HCT116 (cell line): Measurements from ENCODE around the gene DPYSL4. TPM values are rescaled to one million over a fixed set of nuclear protein-coding genes. Genes with fewer than 3 reads are reported as not detected.

ENCODE experiments used
- ATAC-seq: fragments of 200-7000 bp; cut with Tn5 transposase; 2 replicates; pipeline ENCODE4 v1.9.1; 2020; ENCODE audit warnings: mild to moderate bottlenecking, moderate library complexity
- BruUV-seq: library from RNA; stranded (reverse); fragments of 400-500 nt; replicated peaks from 2 replicates; lab custom pipeline; 2021; lab: Mats Ljungman, UMichigan
- CTCF ChIA-PET: fragments of 300-600 bp; sonication (Branson Sonifier 250); formaldehyde crosslinking; loops from one replicate; lab custom pipeline; 2021; ENCODE audit warnings: antibody characterized with exemption; lab: Charles Lee
- POLR2A ChIA-PET: fragments of 300-600, 350-600 bp; sonication (Branson Sonifier 250); formaldehyde crosslinking; loops from one replicate; lab custom pipeline; 2021; ENCODE audit warnings: antibody characterized with exemption; lab: Charles Lee
- RAD21 ChIA-PET, 2 experiments: fragments of 300-600 bp; sonication (Branson Sonifier 250); formaldehyde crosslinking; loops; one replicate each; lab custom pipeline; 2023; ENCODE audit warnings: low total read pairs in 2 of 2; ENCODE audit not compliant: uncharacterized antibody in 2 of 2, unreplicated experiment in 2 of 2, low non-redundant PET in 1 of 2; lab: Charles Lee
- DNase-seq: peaks from one replicate; pipeline ENCODE4 v3.0.0-alpha.2; 2010; ENCODE audit warnings: low read depth, low spot score
- H2AFZ ChIP-seq: fragments of 200-600 bp; shearing (Covaris generic), sonication (generic); 2 replicates; pipeline ENCODE4 v1.6.1; 2017; ENCODE audit warnings: low read depth, mixed run types, mixed read lengths, antibody characterized with exemption, low read length; ENCODE audit not compliant: poor library complexity, severe bottlenecking
- H3K27ac ChIP-seq: 2 replicates; pipeline ENCODE4 v1.5.1; 2012; ENCODE audit warnings: low read depth, low read length
- H3K27me3 ChIP-seq: fragments of 200-600 bp; sonication (generic); 2 replicates; pipeline ENCODE4 v1.6.1; 2016; ENCODE audit warnings: mixed run types, low read length, mixed read lengths; ENCODE audit not compliant: insufficient read depth
- H3K36me3 ChIP-seq, 2 experiments: fragments of 200-500 bp in 1 of 2; fragments of 200-600 bp in 1 of 2; sonication (Bioruptor generic) in 1 of 2; sonication (generic) in 1 of 2; 2 replicates each; pipeline versions ENCODE4 v1.5.1 to v1.6.1; 2014 to 2016; ENCODE audit warnings: low read length in 2 of 2, inconsistent platforms in 1 of 2, mixed read lengths in 1 of 2, mixed run types in 1 of 2; ENCODE audit not compliant: insufficient read depth in 2 of 2, control insufficient read depth in 1 of 2
- H3K4me1 ChIP-seq, 2 experiments: fragments of 200-600 bp in 1 of 2; sonication (generic) in 1 of 2; 2 replicates each; pipeline versions ENCODE4 v1.5.1 to v1.6.1; 2012 to 2017; ENCODE audit warnings: low read length in 2 of 2, inconsistent platforms in 1 of 2, mild to moderate bottlenecking in 1 of 2, mixed read lengths in 1 of 2, mixed run types in 1 of 2, moderate library complexity in 1 of 2; ENCODE audit not compliant: insufficient read depth in 2 of 2, control insufficient read depth in 1 of 2
- H3K4me2 ChIP-seq: fragments of 200-600 bp; sonication (generic); 2 replicates; pipeline ENCODE4 v1.6.1; 2017; ENCODE audit warnings: mixed run types, low read length, mixed read lengths
- H3K4me3 ChIP-seq, 2 experiments: fragments of 200-600 bp in 1 of 2; sonication (generic) in 1 of 2; replicated peaks in 1 of 2; 2 replicates each; pipeline ENCODE4 v1.5.1; 2011 to 2016; ENCODE audit warnings: low read length in 2 of 2, control low read depth in 1 of 2, low read depth in 1 of 2, mild to moderate bottlenecking in 1 of 2, mixed read lengths in 1 of 2, mixed run types in 1 of 2
- H3K79me2 ChIP-seq: fragments of 200-600 bp; sonication (generic); 2 replicates; pipeline ENCODE4 v1.6.1; 2017; ENCODE audit warnings: mild to moderate bottlenecking, mixed run types, low read length, moderate library complexity, mixed read lengths; ENCODE audit not compliant: insufficient read depth
- H3K9ac ChIP-seq: fragments of 200-600 bp; sonication (generic); 2 replicates; pipeline ENCODE4 v1.6.1; 2016; ENCODE audit warnings: low read length, mixed read lengths
- H3K9me2 ChIP-seq: fragments of 200-600 bp; sonication (generic), shearing (Covaris generic); 2 replicates; pipeline ENCODE4 v1.6.1; 2017; ENCODE audit warnings: mixed run types, mild to moderate bottlenecking, moderate library complexity; ENCODE audit not compliant: insufficient read depth
- H3K9me3 ChIP-seq, 2 experiments: fragments of 200-500 bp in 1 of 2; fragments of 200-600 bp in 1 of 2; sonication (Bioruptor generic) in 1 of 2; sonication (generic) in 1 of 2; 2 replicates each; pipeline ENCODE4 v1.6.1; 2014 to 2017; ENCODE audit warnings: low read length in 2 of 2, mixed read lengths in 2 of 2, inconsistent platforms in 1 of 2, low read depth in 1 of 2, mild to moderate bottlenecking in 1 of 2, mixed run types in 1 of 2, moderate library complexity in 1 of 2; ENCODE audit not compliant: control insufficient read depth in 1 of 2, insufficient read depth in 1 of 2
- H4K20me1 ChIP-seq: fragments of 200-600 bp; sonication (generic), shearing (Covaris generic); 2 replicates; pipeline ENCODE4 v1.6.1; 2017; ENCODE audit warnings: mixed run types, mild to moderate bottlenecking, moderate library complexity; ENCODE audit not compliant: insufficient read depth
- CEBPB ChIP-seq: IDR thresholded peaks from 2 replicates; pipeline ENCODE4 v1.6.1; 2012; ENCODE audit warnings: low read depth
- EGR1 ChIP-seq: IDR thresholded peaks from 2 replicates; pipeline ENCODE4 v1.6.1; 2012; ENCODE audit warnings: low read depth
- ELF1 ChIP-seq: IDR thresholded peaks from 2 replicates; pipeline ENCODE4 v1.6.1; 2012; ENCODE audit warnings: low read depth, borderline replicate concordance
- EZH2 ChIP-seq: fragments of 200-600 bp; sonication (generic); IDR thresholded peaks from 2 replicates; pipeline ENCODE4 v1.6.1; 2017; ENCODE audit warnings: antibody characterized with exemption, mixed run types
- FOSL1 ChIP-seq: IDR thresholded peaks from 2 replicates; pipeline ENCODE4 v1.6.1; 2012; ENCODE audit warnings: low read depth
- POLR2AphosphoS5 ChIP-seq: IDR thresholded peaks from 2 replicates; pipeline ENCODE4 v1.6.1; 2011; ENCODE audit warnings: mild to moderate bottlenecking, low read depth, low read length, moderate library complexity
- RAD21 ChIP-seq: IDR thresholded peaks from 2 replicates; pipeline ENCODE4 v1.6.1; 2012; ENCODE audit warnings: low read depth, mild to moderate bottlenecking
- SIN3A ChIP-seq: IDR thresholded peaks from 2 replicates; pipeline ENCODE4 v1.6.1; 2012; ENCODE audit warnings: low read depth
- SRF ChIP-seq: IDR thresholded peaks from 2 replicates; pipeline ENCODE4 v1.6.1; 2012; ENCODE audit warnings: low read depth
- TCF7L2 ChIP-seq: IDR thresholded peaks from 2 replicates; pipeline ENCODE4 v1.7.0; 2011; ENCODE audit warnings: borderline replicate concordance, inconsistent platforms; ENCODE audit not compliant: insufficient read depth, insufficient read length; ENCODE audit errors: extremely low read depth
- YY1 ChIP-seq: IDR thresholded peaks from 2 replicates; pipeline ENCODE4 v1.6.1; 2011; ENCODE audit warnings: low read length, low read depth, moderate library complexity, mild to moderate bottlenecking; ENCODE audit not compliant: insufficient replicate concordance; ENCODE audit errors: extremely low read depth
- intact Hi-C: fragments of 100-400 bp; cut with micrococcal nuclease; formaldehyde crosslinking; loops from 2 replicates; pipeline ENCODE4 v1.10.0; 2022
- total RNA-seq: library from RNA; stranded (reverse); gene quantifications from one replicate; pipeline ENCODE4 v1.2.1, GENCODE V29; 2021; ENCODE audit not compliant: unreplicated experiment
- TF ChIP-seq, protein P1 (sequence below): IDR thresholded peaks from 2 replicates; pipeline ENCODE4 v1.6.1; 2011; ENCODE audit warnings: mild to moderate bottlenecking, low read length, moderate library complexity; ENCODE audit not compliant: insufficient replicate concordance; ENCODE audit errors: extremely low read depth
- TF ChIP-seq, protein P2 (sequence below): IDR thresholded peaks from 2 replicates; pipeline ENCODE4 v1.6.1; 2012; ENCODE audit warnings: low read depth
- TF ChIP-seq, protein P3 (sequence below): IDR thresholded peaks from 2 replicates; pipeline ENCODE4 v1.6.1; 2012
- TF ChIP-seq, protein P4 (sequence below): IDR thresholded peaks from 2 replicates; pipeline ENCODE4 v1.6.1; 2012

The DPYSL4 gene
- total RNA-seq, 1 experiment from 2014 or later, result 5.4 TPM

DNA sequence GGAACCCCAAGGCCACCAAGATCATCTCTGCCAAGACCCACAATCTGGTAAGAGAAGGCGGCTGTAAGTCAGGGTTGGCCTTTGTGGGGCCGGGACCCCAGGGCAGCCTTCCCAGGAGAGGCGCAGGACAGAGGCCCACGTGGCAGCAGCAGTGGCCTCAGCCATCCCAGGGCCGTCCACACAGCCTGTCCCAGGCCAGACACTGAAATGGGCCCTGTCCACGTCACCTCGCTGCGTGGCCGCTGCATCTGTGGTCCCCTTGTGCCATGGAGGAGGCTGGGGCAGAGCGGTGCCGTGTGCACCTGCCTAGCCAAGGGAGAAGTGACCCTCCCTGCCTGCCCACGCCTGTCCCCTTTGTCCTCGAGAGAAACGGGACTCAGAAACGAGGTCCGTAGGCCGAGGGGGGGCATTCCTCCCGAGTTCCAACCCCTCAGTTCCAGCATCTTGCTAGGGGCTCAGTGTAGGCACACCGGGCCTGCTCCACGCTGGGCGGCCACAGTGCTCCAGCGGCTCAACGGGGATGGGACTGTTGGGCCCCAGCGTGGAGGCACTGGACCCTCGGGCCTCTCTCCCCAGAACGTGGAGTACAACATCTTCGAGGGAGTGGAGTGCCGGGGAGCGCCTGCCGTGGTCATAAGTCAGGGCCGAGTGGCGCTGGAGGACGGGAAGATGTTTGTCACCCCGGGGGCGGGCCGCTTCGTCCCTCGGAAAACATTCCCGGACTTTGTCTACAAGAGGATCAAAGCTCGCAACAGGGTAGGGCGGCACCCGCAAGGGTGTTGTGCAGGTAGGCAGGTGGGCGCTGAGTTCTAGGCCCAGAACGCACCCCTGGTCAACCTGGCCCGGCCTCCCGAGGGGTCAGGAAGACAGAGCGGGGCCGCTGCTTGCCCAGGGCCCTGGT, 15.6 kb downstream of the DPYSL4 start:
- TF ChIP-seq ELF1 (no peak), TCF7L2 (no peak), EGR1 (no peak), POLR2AphosphoS5 (no peak), YY1 (no peak), RAD21 (no peak), SRF (no peak), CEBPB (no peak), SIN3A (no peak), EZH2 (no peak), FOSL1 (no peak)
- TF ChIP-seq, protein P1, sequence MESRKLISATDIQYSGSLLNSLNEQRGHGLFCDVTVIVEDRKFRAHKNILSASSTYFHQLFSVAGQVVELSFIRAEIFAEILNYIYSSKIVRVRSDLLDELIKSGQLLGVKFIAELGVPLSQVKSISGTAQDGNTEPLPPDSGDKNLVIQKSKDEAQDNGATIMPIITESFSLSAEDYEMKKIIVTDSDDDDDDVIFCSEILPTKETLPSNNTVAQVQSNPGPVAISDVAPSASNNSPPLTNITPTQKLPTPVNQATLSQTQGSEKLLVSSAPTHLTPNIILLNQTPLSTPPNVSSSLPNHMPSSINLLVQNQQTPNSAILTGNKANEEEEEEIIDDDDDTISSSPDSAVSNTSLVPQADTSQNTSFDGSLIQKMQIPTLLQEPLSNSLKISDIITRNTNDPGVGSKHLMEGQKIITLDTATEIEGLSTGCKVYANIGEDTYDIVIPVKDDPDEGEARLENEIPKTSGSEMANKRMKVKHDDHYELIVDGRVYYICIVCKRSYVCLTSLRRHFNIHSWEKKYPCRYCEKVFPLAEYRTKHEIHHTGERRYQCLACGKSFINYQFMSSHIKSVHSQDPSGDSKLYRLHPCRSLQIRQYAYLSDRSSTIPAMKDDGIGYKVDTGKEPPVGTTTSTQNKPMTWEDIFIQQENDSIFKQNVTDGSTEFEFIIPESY, result no peak
- TF ChIP-seq, protein P2, sequence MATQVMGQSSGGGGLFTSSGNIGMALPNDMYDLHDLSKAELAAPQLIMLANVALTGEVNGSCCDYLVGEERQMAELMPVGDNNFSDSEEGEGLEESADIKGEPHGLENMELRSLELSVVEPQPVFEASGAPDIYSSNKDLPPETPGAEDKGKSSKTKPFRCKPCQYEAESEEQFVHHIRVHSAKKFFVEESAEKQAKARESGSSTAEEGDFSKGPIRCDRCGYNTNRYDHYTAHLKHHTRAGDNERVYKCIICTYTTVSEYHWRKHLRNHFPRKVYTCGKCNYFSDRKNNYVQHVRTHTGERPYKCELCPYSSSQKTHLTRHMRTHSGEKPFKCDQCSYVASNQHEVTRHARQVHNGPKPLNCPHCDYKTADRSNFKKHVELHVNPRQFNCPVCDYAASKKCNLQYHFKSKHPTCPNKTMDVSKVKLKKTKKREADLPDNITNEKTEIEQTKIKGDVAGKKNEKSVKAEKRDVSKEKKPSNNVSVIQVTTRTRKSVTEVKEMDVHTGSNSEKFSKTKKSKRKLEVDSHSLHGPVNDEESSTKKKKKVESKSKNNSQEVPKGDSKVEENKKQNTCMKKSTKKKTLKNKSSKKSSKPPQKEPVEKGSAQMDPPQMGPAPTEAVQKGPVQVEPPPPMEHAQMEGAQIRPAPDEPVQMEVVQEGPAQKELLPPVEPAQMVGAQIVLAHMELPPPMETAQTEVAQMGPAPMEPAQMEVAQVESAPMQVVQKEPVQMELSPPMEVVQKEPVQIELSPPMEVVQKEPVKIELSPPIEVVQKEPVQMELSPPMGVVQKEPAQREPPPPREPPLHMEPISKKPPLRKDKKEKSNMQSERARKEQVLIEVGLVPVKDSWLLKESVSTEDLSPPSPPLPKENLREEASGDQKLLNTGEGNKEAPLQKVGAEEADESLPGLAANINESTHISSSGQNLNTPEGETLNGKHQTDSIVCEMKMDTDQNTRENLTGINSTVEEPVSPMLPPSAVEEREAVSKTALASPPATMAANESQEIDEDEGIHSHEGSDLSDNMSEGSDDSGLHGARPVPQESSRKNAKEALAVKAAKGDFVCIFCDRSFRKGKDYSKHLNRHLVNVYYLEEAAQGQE, result no peak
- TF ChIP-seq, protein P3, sequence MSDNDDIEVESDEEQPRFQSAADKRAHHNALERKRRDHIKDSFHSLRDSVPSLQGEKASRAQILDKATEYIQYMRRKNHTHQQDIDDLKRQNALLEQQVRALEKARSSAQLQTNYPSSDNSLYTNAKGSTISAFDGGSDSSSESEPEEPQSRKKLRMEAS, result no peak
- TF ChIP-seq, protein P4, sequence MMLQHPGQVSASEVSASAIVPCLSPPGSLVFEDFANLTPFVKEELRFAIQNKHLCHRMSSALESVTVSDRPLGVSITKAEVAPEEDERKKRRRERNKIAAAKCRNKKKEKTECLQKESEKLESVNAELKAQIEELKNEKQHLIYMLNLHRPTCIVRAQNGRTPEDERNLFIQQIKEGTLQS, result no peak
- no peak overlapping the region for H3K4me2 ChIP-seq
- H3K27me3 ChIP-seq, result no peaks in the 10 kb centered on the region
- H3K27ac ChIP-seq, result no peak overlapping the region
- CTCF ChIA-PET, result no interaction called here
- intact Hi-C loops, result no loop called here
- no TSS peak for BruUV-seq
- H3K9me3 ChIP-seq, result no peaks in the 10 kb centered on the region
- ATAC-seq (no peak), DNase-seq (no peak)
- H4K20me1 ChIP-seq, result no peaks in the 10 kb centered on the region
- no peaks in the 10 kb centered on the region for H3K9me2 ChIP-seq
- H3K4me3 ChIP-seq, result no peak overlapping the region
- RAD21 ChIA-PET, result no interaction called here
- H2AFZ ChIP-seq, result no peak overlapping the region
- POLR2A ChIA-PET, result no interaction called here
- H3K79me2 ChIP-seq, result no peaks in the 10 kb centered on the region
- H3K9ac ChIP-seq, result no peak overlapping the region
- no peaks in the 10 kb centered on the region for H3K4me1 ChIP-seq
- H3K36me3 ChIP-seq, result no peaks in the 10 kb centered on the region
